Kidney (tissue), 14 donors: ENCODE results near the gene KCNN3. TPM values are rescaled to one million over a fixed set of nuclear protein-coding genes. Genes with fewer than 3 reads are reported as not detected.

Experiments used
- DNase-seq, 5 donors: peaks; one replicate each; pipeline ENCODE4 v3.0.0-alpha.2; 2013 to 2020
- FAIRE-seq: peaks from 2 replicates; lab custom pipeline; 2012; peaks lifted over from hg19 to GRCh38; lab: Jason Lieb, UNC
- H3K27ac ChIP-seq, 2 donors: one replicate each; pipeline ENCODE4 v1.7.0; 2013; ENCODE audit warnings: low read depth in 2 of 2, low read length in 2 of 2, inconsistent platforms in 1 of 2
- H3K27me3 ChIP-seq: one replicate; pipeline ENCODE4 v1.7.1; 2013; ENCODE audit warnings: low read length, inconsistent platforms; ENCODE audit not compliant: control insufficient read depth, insufficient read depth
- H3K36me3 ChIP-seq, 3 donors: one replicate each; pipeline versions ENCODE4 v1.7.0 to v1.7.1; 2013; ENCODE audit warnings: low read length in 3 of 3, control low read depth in 1 of 3, inconsistent platforms in 1 of 3; ENCODE audit not compliant: insufficient read depth in 3 of 3, control insufficient read depth in 2 of 3
- H3K4me1 ChIP-seq, 3 donors: one replicate each; pipeline versions ENCODE4 v1.7.0 to v1.7.1; 2013; ENCODE audit warnings: low read length in 3 of 3, inconsistent platforms in 1 of 3, low read depth in 1 of 3; ENCODE audit not compliant: control insufficient read depth in 2 of 3, insufficient read depth in 2 of 3
- H3K4me3 ChIP-seq, 3 donors: one replicate each; pipeline versions ENCODE4 v1.7.0 to v1.8.1; 2013; ENCODE audit warnings: low read length in 3 of 3, control low read depth in 1 of 3, inconsistent platforms in 1 of 3
- H3K9ac ChIP-seq, 3 donors: one replicate each; pipeline versions ENCODE4 v1.7.0 to v1.7.1; 2013; ENCODE audit warnings: low read length in 3 of 3, control low read depth in 1 of 3, inconsistent platforms in 1 of 3
- H3K9me3 ChIP-seq, 3 donors: one replicate each; pipeline versions ENCODE4 v1.7.0 to v1.7.1; 2013; ENCODE audit warnings: low read length in 3 of 3, control low read depth in 1 of 3, inconsistent platforms in 1 of 3; ENCODE audit not compliant: control insufficient read depth in 2 of 3, insufficient read depth in 1 of 3
- CTCF ChIP-seq: IDR thresholded peaks from 3 replicates; pipeline ENCODE4 v1.5.1; 2012; ENCODE audit warnings: mild to moderate bottlenecking, moderate library complexity, borderline replicate concordance; ENCODE audit not compliant: insufficient read depth; ENCODE audit errors: extremely low read depth
- intact Hi-C: fragments of 100-400 bp; cut with DNase I; formaldehyde crosslinking; loops from one replicate; pipeline ENCODE4 v1.11.1; 2022
- polyA plus RNA-seq: library from polyadenylated mRNA; stranded (reverse); fragments of 350-450 nt; fragmentation: Illumina TruSeq; extraction: RNeasy Lipid Tissue Mini Kit (QIAGEN cat#74804); gene quantifications from one replicate; pipeline ENCODE4 v1.2.3, GENCODE V29; 2014; ENCODE audit warnings: low read depth, low replicate concordance; ENCODE audit not compliant: insufficient read depth
- total RNA-seq: library from RNA; stranded (reverse); fragmentation: NEBNext Ultra II Directional; extraction: Animal tissue kit (Norgen Biotek cat#: 25700); gene quantifications from one replicate; pipeline ENCODE4 v1.2.1, GENCODE V29; 2021
- donor health status: control.
- donor health status: control.
- donor health status: control.
- donor health status: control.
- donor health status: control.
- donor health status: DM: yes; HTN: yes; CAD: no.
- donor health status: Normal renal cell carcinoma (clear cell type).

Gene KCNN3
- total and polyA plus RNA-seq, 2 donors from 2014 or later = 2.6 to 5.6 TPM

- intact Hi-C loops = no loop called here
- H3K27me3 ChIP-seq = no peaks in the 10 kb centered on the region
- DNase-seq (no peak), FAIRE-seq (no peak)
- no peak overlapping the region for H3K9ac ChIP-seq
- H3K36me3 ChIP-seq = no peaks in the 10 kb centered on the region
- peaks cover 3 to 17% (median 6%) of the 10 kb centered on the region in 3 donors for H3K4me1 ChIP-seq
- TF ChIP-seq CTCF = no peak
- H3K4me3 ChIP-seq = no peak overlapping the region
- no peak overlapping the region for H3K27ac ChIP-seq
- H3K9me3 ChIP-seq = no peaks in the 10 kb centered on the region
These were observed 34.4 kb downstream of the KCNN3 start for GRCh38 chr1:154835531-154836324.

- no peaks in the 10 kb centered on the region for H3K9me3 ChIP-seq
- no peak overlapping the region for H3K4me3 ChIP-seq
- no peak overlapping the region for H3K9ac ChIP-seq
- peak overlapping the region in 1 of 2 donors; percentile 4 for H3K27ac ChIP-seq
- H3K27me3 ChIP-seq = no peaks in the 10 kb centered on the region
- H3K36me3 ChIP-seq = no peaks in the 10 kb centered on the region
- peaks cover 0 to 11% (median 6%) of the 10 kb centered on the region in 3 donors for H3K4me1 ChIP-seq
- intact Hi-C loops = no loop called here
- DNase-seq (no peak), FAIRE-seq (no peak)
- TF ChIP-seq CTCF = no peak
These were observed 36.2 kb downstream of the KCNN3 start for GRCh38 chr1:154833841-154834240.

GRCh38 chr1:154833209-154833608 lies 36.9 kb downstream of the KCNN3 start:
- H3K36me3 ChIP-seq = no peaks in the 10 kb centered on the region
- intact Hi-C loops = no loop called here
- H3K9me3 ChIP-seq = no peaks in the 10 kb centered on the region
- FAIRE-seq (no peak), DNase-seq (no peak)
- H3K4me3 ChIP-seq = no peak overlapping the region
- TF ChIP-seq CTCF = no peak
- H3K27ac ChIP-seq = no peak overlapping the region
- H3K9ac ChIP-seq = no peak overlapping the region
- no peaks in the 10 kb centered on the region for H3K27me3 ChIP-seq
- peaks cover 0 to 11% (median under 1%) of the 10 kb centered on the region in 3 donors for H3K4me1 ChIP-seq
